Neural cell (in vitro differentiated cells): ENCODE data around the gene RYR3. TPM values are rescaled to one million over a fixed set of nuclear protein-coding genes. Genes with fewer than 3 reads are reported as not detected.

Experiments
- H2AFZ ChIP-seq: fragments of 200-600, 300-800 bp; sonication (generic), shearing (Covaris generic); 2 replicates; pipeline ENCODE4 v1.6.0; 2014; ENCODE audit warnings: low read depth, mild to moderate bottlenecking, antibody characterized with exemption, low read length, moderate library complexity
- H3F3A ChIP-seq: fragments of 200-600 bp; shearing (Covaris generic); 2 replicates; pipeline ENCODE4 v1.6.1; 2016; ENCODE audit warnings: mild to moderate bottlenecking, moderate library complexity, mixed read lengths, antibody characterized with exemption, low read length; ENCODE audit not compliant: insufficient read depth, poor library complexity, severe bottlenecking
- H3K27ac ChIP-seq: fragments of 200-600, 300-800 bp; sonication (generic), shearing (Covaris generic); 2 replicates; pipeline ENCODE4 v1.5.1; 2014; ENCODE audit warnings: mild to moderate bottlenecking, low read length, moderate library complexity
- H3K27me3 ChIP-seq: fragments of 300-800, 200-600 bp; sonication (generic), shearing (Covaris generic); 2 replicates; pipeline ENCODE4 v1.6.0; 2014; ENCODE audit warnings: mild to moderate bottlenecking, low read depth, low read length, moderate library complexity; ENCODE audit not compliant: insufficient read depth
- H3K36me3 ChIP-seq: fragments of 300-800, 200-600 bp; sonication (generic), shearing (Covaris generic); 2 replicates; pipeline ENCODE4 v1.5.1; 2014; ENCODE audit warnings: mild to moderate bottlenecking, antibody characterized with exemption, low read length, moderate library complexity; ENCODE audit not compliant: insufficient read depth
- H3K4me2 ChIP-seq: fragments of 300-800, 200-600 bp; sonication (generic), shearing (Covaris generic); 2 replicates; pipeline ENCODE4 v1.6.0; 2014; ENCODE audit warnings: mild to moderate bottlenecking, low read length
- H3K4me3 ChIP-seq: fragments of 300-800, 200-600 bp; sonication (generic), shearing (Covaris generic); 2 replicates; pipeline ENCODE4 v1.5.1; 2014; ENCODE audit warnings: mild to moderate bottlenecking, low read length, moderate library complexity
- H3K79me2 ChIP-seq: fragments of 200-600 bp; shearing (Covaris generic); replicated peaks from 2 replicates; pipeline ENCODE4 v1.6.0; 2014; ENCODE audit warnings: mild to moderate bottlenecking, low read length, moderate library complexity; ENCODE audit not compliant: insufficient read depth
- H3K9ac ChIP-seq: fragments of 300-800, 200-600 bp; sonication (generic), shearing (Covaris generic); 2 replicates; pipeline ENCODE4 v1.6.1; 2016; ENCODE audit warnings: mild to moderate bottlenecking, low read length, mixed read lengths
- H3K9me2 ChIP-seq: fragments of 200-600 bp; shearing (Covaris generic); 2 replicates; pipeline ENCODE4 v1.6.1; 2016; ENCODE audit warnings: mild to moderate bottlenecking, low read length, mixed read lengths; ENCODE audit not compliant: insufficient read depth
- H3K9me3 ChIP-seq: fragments of 200-600, 300-800 bp; sonication (generic), shearing (Covaris generic); 2 replicates; pipeline ENCODE4 v1.6.1; 2016; ENCODE audit warnings: mild to moderate bottlenecking, mixed run types, low read length, moderate library complexity, mixed read lengths
- H4K20me1 ChIP-seq: fragments of 200-600 bp; shearing (Covaris generic); 2 replicates; pipeline ENCODE4 v1.6.1; 2016; ENCODE audit warnings: mild to moderate bottlenecking, mixed run types; ENCODE audit not compliant: insufficient read depth
- EP300 ChIP-seq: fragments of 450-650 bp; conservative IDR thresholded peaks from 2 replicates; pipeline ENCODE4 v1.6.1; 2014; ENCODE audit warnings: antibody characterized with exemption, mild to moderate bottlenecking, moderate library complexity; ENCODE audit not compliant: poor library complexity, severe bottlenecking
- EZH2 ChIP-seq: fragments of 200-600, 300-800 bp; shearing (Covaris generic), sonication (generic); IDR thresholded peaks from 2 replicates; pipeline ENCODE4 v1.6.1; 2014; ENCODE audit warnings: antibody characterized with exemption, low read length, borderline replicate concordance, mild to moderate bottlenecking; ENCODE audit not compliant: insufficient read depth, poor library complexity, severe bottlenecking
- MXI1 ChIP-seq: fragments of 450-650 bp; conservative IDR thresholded peaks from 2 replicates; pipeline ENCODE4 v1.6.1; 2014; ENCODE audit warnings: antibody characterized with exemption, mild to moderate bottlenecking; ENCODE audit not compliant: poor library complexity, severe bottlenecking
- POLR2AphosphoS5 ChIP-seq: IDR thresholded peaks from 2 replicates; pipeline ENCODE4 v1.6.1; 2012
- RAD21 ChIP-seq: fragments of 450-650 bp; conservative IDR thresholded peaks from 2 replicates; pipeline ENCODE4 v1.6.1; 2014; ENCODE audit warnings: antibody characterized with exemption, mild to moderate bottlenecking, moderate library complexity
- SMC3 ChIP-seq: fragments of 450-650 bp; conservative IDR thresholded peaks from 2 replicates; pipeline ENCODE4 v1.6.1; 2014; ENCODE audit warnings: antibody characterized with exemption, mild to moderate bottlenecking, moderate library complexity; ENCODE audit not compliant: poor library complexity
- TAF1 ChIP-seq: IDR thresholded peaks from 2 replicates; pipeline ENCODE4 v1.6.1; 2012; ENCODE audit warnings: low read depth
- polyA plus RNA-seq: library from polyadenylated mRNA; depleted of rRNA; stranded (reverse); fragments of >200 nt; gene quantifications from 2 replicates; pipeline ENCODE4 v1.2.3, GENCODE V29; 2014
- TF ChIP-seq, protein P1 (sequence below): IDR thresholded peaks from 2 replicates; pipeline ENCODE4 v1.6.1; 2012; ENCODE audit warnings: borderline replicate concordance
- TF ChIP-seq, protein P2 (sequence below): fragments of 450-650 bp; IDR thresholded peaks from 2 replicates; pipeline ENCODE4 v1.5.1; 2014; ENCODE audit warnings: antibody characterized with exemption, mild to moderate bottlenecking, moderate library complexity; ENCODE audit not compliant: poor library complexity, severe bottlenecking

The RYR3 gene
- polyA plus RNA-seq, 1 donor from 2014 or later: 12.6 TPM

GRCh38 chr15:33680336-33680735, 369.6 kb downstream of the RYR3 start:
- Histone ChIP-seq H3K4me2 (no peak overlapping the region), H2AFZ (no peak overlapping the region), H3K9me3 (no peaks in the 10 kb centered on the region), H3K36me3 (no peaks in the 10 kb centered on the region), H3K79me2 (no peaks in the 10 kb centered on the region), H3K9ac (no peak overlapping the region), H3K4me3 (no peak overlapping the region), H3F3A (no peaks in the 10 kb centered on the region), H3K9me2 (no peaks in the 10 kb centered on the region), H4K20me1 (no peaks in the 10 kb centered on the region), H3K27me3 (no peaks in the 10 kb centered on the region), H3K27ac (no peak overlapping the region)
- TF ChIP-seq TAF1 (no peak), RAD21 (no peak), EP300 (no peak), SMC3 (no peak), POLR2AphosphoS5 (no peak), EZH2 (no peak), MXI1 (no peak)
- TF ChIP-seq, protein P1, sequence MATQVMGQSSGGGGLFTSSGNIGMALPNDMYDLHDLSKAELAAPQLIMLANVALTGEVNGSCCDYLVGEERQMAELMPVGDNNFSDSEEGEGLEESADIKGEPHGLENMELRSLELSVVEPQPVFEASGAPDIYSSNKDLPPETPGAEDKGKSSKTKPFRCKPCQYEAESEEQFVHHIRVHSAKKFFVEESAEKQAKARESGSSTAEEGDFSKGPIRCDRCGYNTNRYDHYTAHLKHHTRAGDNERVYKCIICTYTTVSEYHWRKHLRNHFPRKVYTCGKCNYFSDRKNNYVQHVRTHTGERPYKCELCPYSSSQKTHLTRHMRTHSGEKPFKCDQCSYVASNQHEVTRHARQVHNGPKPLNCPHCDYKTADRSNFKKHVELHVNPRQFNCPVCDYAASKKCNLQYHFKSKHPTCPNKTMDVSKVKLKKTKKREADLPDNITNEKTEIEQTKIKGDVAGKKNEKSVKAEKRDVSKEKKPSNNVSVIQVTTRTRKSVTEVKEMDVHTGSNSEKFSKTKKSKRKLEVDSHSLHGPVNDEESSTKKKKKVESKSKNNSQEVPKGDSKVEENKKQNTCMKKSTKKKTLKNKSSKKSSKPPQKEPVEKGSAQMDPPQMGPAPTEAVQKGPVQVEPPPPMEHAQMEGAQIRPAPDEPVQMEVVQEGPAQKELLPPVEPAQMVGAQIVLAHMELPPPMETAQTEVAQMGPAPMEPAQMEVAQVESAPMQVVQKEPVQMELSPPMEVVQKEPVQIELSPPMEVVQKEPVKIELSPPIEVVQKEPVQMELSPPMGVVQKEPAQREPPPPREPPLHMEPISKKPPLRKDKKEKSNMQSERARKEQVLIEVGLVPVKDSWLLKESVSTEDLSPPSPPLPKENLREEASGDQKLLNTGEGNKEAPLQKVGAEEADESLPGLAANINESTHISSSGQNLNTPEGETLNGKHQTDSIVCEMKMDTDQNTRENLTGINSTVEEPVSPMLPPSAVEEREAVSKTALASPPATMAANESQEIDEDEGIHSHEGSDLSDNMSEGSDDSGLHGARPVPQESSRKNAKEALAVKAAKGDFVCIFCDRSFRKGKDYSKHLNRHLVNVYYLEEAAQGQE: no peak
- TF ChIP-seq, protein P2, sequence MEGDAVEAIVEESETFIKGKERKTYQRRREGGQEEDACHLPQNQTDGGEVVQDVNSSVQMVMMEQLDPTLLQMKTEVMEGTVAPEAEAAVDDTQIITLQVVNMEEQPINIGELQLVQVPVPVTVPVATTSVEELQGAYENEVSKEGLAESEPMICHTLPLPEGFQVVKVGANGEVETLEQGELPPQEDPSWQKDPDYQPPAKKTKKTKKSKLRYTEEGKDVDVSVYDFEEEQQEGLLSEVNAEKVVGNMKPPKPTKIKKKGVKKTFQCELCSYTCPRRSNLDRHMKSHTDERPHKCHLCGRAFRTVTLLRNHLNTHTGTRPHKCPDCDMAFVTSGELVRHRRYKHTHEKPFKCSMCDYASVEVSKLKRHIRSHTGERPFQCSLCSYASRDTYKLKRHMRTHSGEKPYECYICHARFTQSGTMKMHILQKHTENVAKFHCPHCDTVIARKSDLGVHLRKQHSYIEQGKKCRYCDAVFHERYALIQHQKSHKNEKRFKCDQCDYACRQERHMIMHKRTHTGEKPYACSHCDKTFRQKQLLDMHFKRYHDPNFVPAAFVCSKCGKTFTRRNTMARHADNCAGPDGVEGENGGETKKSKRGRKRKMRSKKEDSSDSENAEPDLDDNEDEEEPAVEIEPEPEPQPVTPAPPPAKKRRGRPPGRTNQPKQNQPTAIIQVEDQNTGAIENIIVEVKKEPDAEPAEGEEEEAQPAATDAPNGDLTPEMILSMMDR: no peak

- H3K9ac ChIP-seq: no peak overlapping the region
- no peak overlapping the region for H3K27ac ChIP-seq
- no peak overlapping the region for H2AFZ ChIP-seq
- H3K79me2 ChIP-seq: no peaks in the 10 kb centered on the region
- no peaks in the 10 kb centered on the region for H4K20me1 ChIP-seq
- H3K9me2 ChIP-seq: no peaks in the 10 kb centered on the region
- no peaks in the 10 kb centered on the region for H3K27me3 ChIP-seq
- no peak for TF ChIP-seq TAF1
- TF ChIP-seq, protein P1: no peak
- TF ChIP-seq, protein P2: no peak
- TF ChIP-seq EZH2: no peak
- TF ChIP-seq POLR2AphosphoS5: no peak
- no peak for TF ChIP-seq SMC3
- no peak for TF ChIP-seq MXI1
- TF ChIP-seq RAD21: no peak
- no peak for TF ChIP-seq EP300
- no peaks in the 10 kb centered on the region for H3K9me3 ChIP-seq
- no peaks in the 10 kb centered on the region for H3K36me3 ChIP-seq
- no peaks in the 10 kb centered on the region for H3F3A ChIP-seq
- no peak overlapping the region for H3K4me2 ChIP-seq
- no peak overlapping the region for H3K4me3 ChIP-seq
Measured at GRCh38 chr15:33693166-33693800, 382.5 kb downstream of the RYR3 start.
